ENCODE measurements around the gene TMEM129.

DNA sequence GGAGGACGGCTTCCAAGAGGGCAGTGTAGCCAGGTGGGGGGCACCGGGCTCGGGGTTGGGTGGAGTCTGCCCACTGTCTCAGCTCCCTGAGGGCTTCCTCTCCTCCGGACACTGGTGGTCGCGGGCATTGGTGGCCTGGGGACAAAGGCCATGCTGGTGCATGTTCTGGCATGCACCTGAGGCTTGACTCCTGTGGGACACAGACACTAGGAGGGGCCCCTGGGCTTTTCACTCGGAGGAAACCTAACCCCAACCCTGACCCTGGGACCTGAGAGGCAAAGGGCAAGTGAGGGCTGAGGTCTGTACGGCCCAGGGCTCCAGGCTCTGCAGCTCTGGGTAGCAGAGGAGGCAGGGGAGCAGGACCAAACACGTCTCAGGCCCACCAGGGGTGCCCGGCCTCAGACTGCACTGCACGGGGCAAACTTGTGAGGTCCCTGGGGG, 49.7 kb upstream of the TMEM129 start:
- TF ChIP-seq POLR2A (IDR thresholded peaks at IDR 0.05) (no peak), CTCF (IDR thresholded peaks at IDR 0.05) (no peak), POLR2AphosphoS5 (IDR thresholded peaks at IDR 0.05) (no peak), EP300 (IDR thresholded peaks at IDR 0.05) (no peak)
